Stomach (tissue), 9 donors: ENCODE data around the gene EPHB4. TPM values are rescaled to one million over a fixed set of nuclear protein-coding genes. Genes with fewer than 3 reads are reported as not detected.
A peak's percentile ranks its signal among the peaks of the same experiment; 100 is the strongest.

Experiments
- DNase-seq, 2 donors: peaks; one replicate each; pipeline versions ENCODE4 v3.0.0 to v3.0.0-alpha.2; 2013 to 2019
- H3K27ac ChIP-seq, 5 donors: fragments of 200-600 bp in 4 of 5; sonication (generic) in 4 of 5; one replicate each; pipeline ENCODE4 v1.5.1; 2013 to 2019; ENCODE audit warnings: mild to moderate bottlenecking in 1 of 5, moderate library complexity in 1 of 5
- H3K27me3 ChIP-seq, 3 donors: fragments of 200-600 bp; sonication (generic); one replicate each; pipeline ENCODE4 v1.5.1; 2017 to 2019; ENCODE audit warnings: mixed run types in 1 of 3
- H3K36me3 ChIP-seq, 4 donors: fragments of 200-600 bp; sonication (generic); 1 replicate in 3 of 4; 2 replicates in 1 of 4; pipeline ENCODE4 v1.5.1; 2016 to 2019
- H3K4me1 ChIP-seq, 4 donors: fragments of 200-600 bp; sonication (generic); one replicate each; pipeline ENCODE4 v1.5.1; 2016 to 2019
- H3K4me3 ChIP-seq, 4 donors: fragments of 200-600 bp; sonication (generic) in 3 of 4; one replicate each; pipeline ENCODE4 v1.5.1; 2016 to 2019; ENCODE audit warnings: mild to moderate bottlenecking in 1 of 4
- H3K9me3 ChIP-seq, 4 donors: fragments of 200-600 bp; sonication (generic); one replicate each; pipeline ENCODE4 v1.5.1; 2016 to 2019
- CTCF ChIP-seq, 7 experiments: fragments of 450-650 bp in 4 of 7; fragments of 200-600 bp in 3 of 7; sonication (generic) in 3 of 7; IDR thresholded peaks; one replicate each; pipeline ENCODE4 v1.5.1; 2016 to 2019; ENCODE audit warnings: antibody characterized with exemption in 7 of 7, control low read depth in 2 of 7, mild to moderate bottlenecking in 1 of 7
- EP300 ChIP-seq: sonication (generic); formaldehyde crosslinking; IDR thresholded peaks from one replicate; pipeline ENCODE4 v1.6.1; 2017; ENCODE audit warnings: antibody characterized with exemption
- POLR2A ChIP-seq, 4 donors: fragments of 450-650 bp; IDR thresholded peaks; one replicate each; pipeline ENCODE4 v1.6.1; 2016; ENCODE audit warnings: antibody characterized with exemption in 4 of 4, control low read depth in 2 of 4, mild to moderate bottlenecking in 1 of 4, moderate library complexity in 1 of 4
- POLR2AphosphoS5 ChIP-seq, 3 donors: sonication (generic); formaldehyde crosslinking; IDR thresholded peaks; one replicate each; pipeline ENCODE4 v1.6.1; 2016; ENCODE audit warnings: antibody characterized with exemption in 3 of 3
- WGBS, 5 donors: extraction: QIAGEN DNeasy Blood & Tissue Kit in 3 of 5; methylation state at CpG; one replicate each; pipeline versions ENCODE4 v1.1.5 to v1.1.7; 2013 to 2018; 5-methylcytosine and 5-hydroxymethylcytosine counted together
- intact Hi-C: fragments of 100-400 bp; cut with DNase I; formaldehyde crosslinking; loops from one replicate; pipeline ENCODE4 v1.15.1; 2023; ENCODE audit warnings: low total_unique reads
- polyA plus RNA-seq, 3 donors: library from polyadenylated mRNA; stranded (reverse); fragments of 200-250 nt; gene quantifications; one replicate each; pipeline ENCODE4 v1.2.3, GENCODE V29; 2013
- total RNA-seq, 5 donors: library from RNA; depleted of rRNA; stranded (reverse); fragments of >200 nt; gene quantifications; one replicate each; pipeline versions ENCODE4 v1.1.0 to v1.2.3, GENCODE V29; 2014 to 2016
- donor health status: healthy with polysubstance abuse.
- donor health status: Bipolar disorder and iron deficiency.
- donor health status: healthy.

EPHB4 gene
- total and polyA plus RNA-seq, 8 donors, result 7.3 to 128 (median 33.0) TPM

DNA sequence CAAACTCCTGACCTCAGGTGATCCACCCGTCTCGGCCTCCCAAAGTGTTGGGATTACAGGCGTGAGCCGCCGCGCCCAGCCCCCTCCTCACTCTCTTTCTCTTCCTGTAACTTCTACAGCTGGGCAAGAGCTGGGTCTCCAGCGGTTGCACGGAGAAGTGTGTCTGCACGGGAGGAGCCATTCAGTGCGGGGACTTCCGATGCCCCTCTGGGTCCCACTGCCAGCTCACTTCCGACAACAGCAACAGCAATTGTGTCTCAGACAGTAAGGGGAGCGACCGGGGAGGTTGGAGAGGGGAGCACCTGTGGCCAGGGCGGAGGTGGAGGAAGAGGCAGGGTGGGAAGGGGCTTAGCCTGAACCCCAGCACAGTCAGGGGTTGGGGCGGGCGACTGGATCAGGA lies 41.4 kb downstream of the EPHB4 start:
- peaks cover 0 to 19% (median 11%) of the 10 kb centered on the region in 4 donors for H3K9me3 ChIP-seq
- intact Hi-C loops, result no loop called here
- H3K27ac ChIP-seq, result no peak overlapping the region
- H3K4me3 ChIP-seq, result no peak overlapping the region
- no peaks in the 10 kb centered on the region for H3K4me1 ChIP-seq
- H3K27me3 ChIP-seq, result peaks cover 0 to 47% (median 10%) of the 10 kb centered on the region in 3 donors
- H3K36me3 ChIP-seq, result no peaks in the 10 kb centered on the region
- no peak for TF ChIP-seq POLR2A (IDR thresholded peaks at IDR 0.05)
- DNase-seq, result peak in 1 of 2 donors; percentile 42
- 40 to 49% (median 46%) methylated on average over 13 to 17 of the region's 17 CpGs for WGBS, 5 donors

GRCh38 chr7:100783804-100784203 lies 43.5 kb downstream of the EPHB4 start:
- 94 to 100% (median 97%) methylated on average over 2 of the region's 2 CpGs for WGBS, 5 donors
- peaks cover 0 to 19% (median 11%) of the 10 kb centered on the region in 4 donors for H3K9me3 ChIP-seq
- H3K4me3 ChIP-seq, result no peak overlapping the region
- intact Hi-C loops, result no loop called here
- H3K4me1 ChIP-seq, result no peaks in the 10 kb centered on the region
- H3K36me3 ChIP-seq, result no peaks in the 10 kb centered on the region
- no peak overlapping the region for H3K27ac ChIP-seq
- H3K27me3 ChIP-seq, result peaks cover 0 to 67% (median 10%) of the 10 kb centered on the region in 3 donors
- no peak for DNase-seq
- TF ChIP-seq POLR2AphosphoS5 (IDR thresholded peaks at IDR 0.05), result no peak
- no peak for TF ChIP-seq POLR2A (IDR thresholded peaks at IDR 0.05)
- no peak for TF ChIP-seq CTCF (IDR thresholded peaks at IDR 0.05)
- no peak for TF ChIP-seq EP300

- peaks cover 0 to 57% (median 10%) of the 10 kb centered on the region in 3 donors for H3K27me3 ChIP-seq
- intact Hi-C loops, result no loop called here
- 40 to 53% (median 52%) methylated on average over 7 of the region's 7 CpGs for WGBS, 5 donors
- H3K36me3 ChIP-seq, result no peaks in the 10 kb centered on the region
- H3K9me3 ChIP-seq, result peaks cover 0 to 19% (median 11%) of the 10 kb centered on the region in 4 donors
- H3K4me3 ChIP-seq, result no peak overlapping the region
- no peak for DNase-seq
- no peak for TF ChIP-seq POLR2AphosphoS5 (IDR thresholded peaks at IDR 0.05)
- TF ChIP-seq POLR2A (IDR thresholded peaks at IDR 0.05), result no peak
- TF ChIP-seq CTCF (IDR thresholded peaks at IDR 0.05), result no peak
- no peak for TF ChIP-seq EP300
- no peaks in the 10 kb centered on the region for H3K4me1 ChIP-seq
- no peak overlapping the region for H3K27ac ChIP-seq
Observed at GRCh38 chr7:100781255-100781654, 46.1 kb downstream of the EPHB4 start.

- H3K36me3 ChIP-seq, result no peaks in the 10 kb centered on the region
- H3K9me3 ChIP-seq, result peaks cover 0 to 14% (median 7%) of the 10 kb centered on the region in 4 donors
- DNase-seq, result no peak
- TF ChIP-seq CTCF (IDR thresholded peaks at IDR 0.05) (no peak), POLR2A (IDR thresholded peaks at IDR 0.05) (no peak), EP300 (no peak), POLR2AphosphoS5 (IDR thresholded peaks at IDR 0.05) (no peak)
- H3K4me1 ChIP-seq, result no peaks in the 10 kb centered on the region
- peaks cover 0 to 60% (median 6%) of the 10 kb centered on the region in 3 donors for H3K27me3 ChIP-seq
- WGBS, 5 donors, result 30 to 58% (median 56%) methylated on average over 17 of the region's 17 CpGs
- no peak overlapping the region for H3K27ac ChIP-seq
- no peak overlapping the region for H3K4me3 ChIP-seq
- intact Hi-C loops, result no loop called here
Observed at GRCh38 chr7:100779359-100779758, 48.0 kb downstream of the EPHB4 start.

- no peak for DNase-seq
- H3K27me3 ChIP-seq, result peaks cover 0 to 69% (median 6%) of the 10 kb centered on the region in 3 donors
- TF ChIP-seq CTCF (IDR thresholded peaks at IDR 0.05) (no peak), EP300 (no peak), POLR2AphosphoS5 (IDR thresholded peaks at IDR 0.05) (no peak), POLR2A (IDR thresholded peaks at IDR 0.05) (no peak)
- no peak overlapping the region for H3K27ac ChIP-seq
- H3K4me3 ChIP-seq, result no peak overlapping the region
- no peaks in the 10 kb centered on the region for H3K36me3 ChIP-seq
- intact Hi-C loops, result no loop called here
- H3K9me3 ChIP-seq, result peaks cover 0 to 4% (median 0%) of the 10 kb centered on the region in 4 donors
- H3K4me1 ChIP-seq, result no peaks in the 10 kb centered on the region
- 71 to 86% (median 81%) methylated on average over 6 of the region's 6 CpGs for WGBS, 5 donors
Observed at GRCh38 chr7:100778061-100778621, 49.2 kb downstream of the EPHB4 start.
